H4 (cell line): ENCODE data around the gene SESN2. TPM values are rescaled to one million over a fixed set of nuclear protein-coding genes. Genes with fewer than 3 reads are reported as not detected.

Source experiments
- DNase-seq: peaks from one replicate; pipeline ENCODE4 v3.0.0-alpha.2; 2015; ENCODE audit warnings: low spot score
- total RNA-seq: library from RNA; depleted of rRNA; stranded (reverse); fragments of >200 nt; shearing (Covaris generic); gene quantifications from 2 replicates; pipeline ENCODE4 v1.2.3, GENCODE V29; 2014

SESN2 gene
- total RNA-seq, 1 experiment from 2014 or later = 11.8 TPM

DNA sequence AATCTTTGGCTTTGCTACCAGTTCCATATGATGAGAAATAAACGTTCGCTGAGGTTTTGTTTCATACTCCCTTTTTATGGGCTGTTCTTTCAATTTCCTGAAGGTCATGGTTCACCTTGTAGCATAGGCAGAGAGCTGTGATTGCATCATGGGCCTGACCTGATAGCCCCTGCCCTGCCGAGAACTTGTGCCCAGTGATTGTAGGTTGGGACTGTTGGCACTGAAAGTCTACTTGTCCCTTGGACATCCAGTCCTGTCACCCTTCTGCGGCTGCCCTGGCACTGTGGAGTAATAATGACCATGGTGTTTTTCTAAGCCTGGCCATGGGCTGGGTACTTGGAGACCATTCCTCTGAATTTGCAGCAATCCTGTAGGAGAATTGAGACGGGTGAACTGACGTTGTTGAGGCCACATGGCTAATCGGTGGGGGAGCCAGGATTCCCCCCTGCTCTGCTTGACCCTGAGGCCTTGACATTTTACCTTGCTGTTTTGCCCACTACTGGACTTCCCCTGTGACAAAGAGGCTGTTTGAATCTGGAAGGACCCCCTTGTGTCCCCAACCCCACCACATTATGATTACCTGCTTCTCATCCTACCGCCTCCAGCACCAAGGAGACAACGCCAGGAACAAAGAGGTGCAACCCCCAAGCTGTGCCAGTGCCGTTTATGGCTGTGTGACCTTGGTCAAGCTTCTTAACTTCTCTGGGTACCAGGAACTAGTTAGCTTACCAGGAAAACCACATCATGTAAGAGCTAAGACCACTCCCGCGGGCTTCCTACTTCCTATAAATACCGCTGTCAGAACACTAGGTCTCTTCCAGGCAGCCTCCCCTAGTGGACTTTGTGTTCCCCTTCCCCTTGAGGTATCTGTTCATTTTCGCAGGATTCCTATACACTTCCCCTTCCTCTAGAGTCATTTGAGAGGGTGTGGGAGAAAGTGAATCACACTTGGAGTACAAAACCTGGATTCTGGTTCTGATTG, 23.4 kb downstream of the SESN2 start:
- DNase-seq = no peak

DNA sequence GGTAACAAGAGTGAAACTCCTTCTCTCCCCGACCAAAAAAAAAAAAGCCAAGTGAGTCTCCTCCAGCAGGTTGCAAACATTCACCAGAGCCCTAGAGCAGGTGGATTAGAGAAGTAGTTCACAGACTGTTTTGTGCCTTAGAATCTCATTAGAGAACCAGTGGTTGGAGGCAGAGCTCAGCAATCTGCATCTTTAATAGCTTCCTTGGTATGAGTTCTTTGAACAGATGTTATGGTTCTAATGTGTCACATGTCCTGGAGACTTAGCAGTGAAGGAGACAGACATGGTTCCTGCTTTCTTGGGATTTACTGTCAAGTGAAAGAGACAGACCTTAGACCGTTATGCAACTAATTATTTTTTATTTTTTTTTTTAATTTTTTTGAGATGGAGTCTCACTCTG, 26.8 kb downstream of the SESN2 start:
- DNase-seq = no peak

DNA sequence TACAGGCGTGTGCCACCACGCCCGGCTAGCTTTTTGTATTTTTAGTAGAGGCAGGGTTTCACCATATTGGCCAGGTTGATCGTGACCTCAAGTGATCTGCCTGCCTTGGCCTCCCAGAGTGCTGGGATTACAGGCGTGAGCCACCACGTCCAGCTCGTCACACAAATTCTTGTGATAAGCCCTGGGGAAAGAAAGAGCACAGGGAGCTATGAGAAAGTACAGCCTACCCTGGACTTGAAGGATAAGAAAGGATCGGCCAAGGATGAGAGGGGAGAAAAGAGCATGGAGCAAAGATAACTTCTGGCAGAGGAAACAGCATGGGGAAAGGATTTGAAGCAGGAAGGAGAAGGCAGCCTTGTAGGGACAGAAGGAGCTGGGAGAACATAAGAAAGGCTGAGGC, 29.2 kb downstream of the SESN2 start:
- DNase-seq = no peak

DNA sequence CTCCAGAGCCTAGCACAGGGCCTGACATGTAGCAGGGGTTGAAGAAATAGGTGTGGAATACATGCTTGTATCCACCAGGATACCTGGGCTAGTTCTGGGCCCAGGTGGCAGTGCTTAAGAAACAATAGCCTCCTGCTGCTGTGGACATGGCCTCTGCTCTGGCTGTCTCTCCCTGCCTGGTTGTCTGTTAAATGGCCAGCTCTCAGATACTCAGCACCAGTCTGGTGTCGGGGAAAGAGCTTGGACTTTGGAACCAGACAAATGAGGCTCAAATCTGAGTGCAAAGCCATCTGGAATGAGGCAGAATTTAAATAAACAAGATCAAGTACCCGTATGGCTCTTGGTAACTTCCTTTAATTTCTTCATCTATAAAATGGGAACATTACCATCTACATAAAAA, 31.5 kb downstream of the SESN2 start:
- DNase-seq = no peak

DNA sequence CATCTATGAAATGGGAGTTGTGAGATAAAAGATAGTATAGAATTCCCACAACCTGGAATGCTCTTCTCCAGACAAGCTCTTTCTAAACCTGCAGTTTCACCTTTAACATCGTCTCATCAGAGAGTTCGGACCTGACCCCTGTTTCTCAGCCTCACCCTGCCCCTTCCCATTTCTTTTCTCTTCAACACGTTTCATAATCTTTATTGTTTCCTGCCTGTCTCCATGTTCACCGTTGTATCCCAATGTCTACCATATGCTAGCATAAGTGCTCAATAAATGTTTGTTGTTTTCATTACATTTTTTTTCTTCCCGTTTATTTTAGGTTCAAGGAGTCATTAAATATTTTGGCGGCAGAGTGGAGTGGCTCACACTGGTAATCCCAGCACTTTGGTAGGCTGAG, 32.4 kb downstream of the SESN2 start:
- no peak for DNase-seq

DNA sequence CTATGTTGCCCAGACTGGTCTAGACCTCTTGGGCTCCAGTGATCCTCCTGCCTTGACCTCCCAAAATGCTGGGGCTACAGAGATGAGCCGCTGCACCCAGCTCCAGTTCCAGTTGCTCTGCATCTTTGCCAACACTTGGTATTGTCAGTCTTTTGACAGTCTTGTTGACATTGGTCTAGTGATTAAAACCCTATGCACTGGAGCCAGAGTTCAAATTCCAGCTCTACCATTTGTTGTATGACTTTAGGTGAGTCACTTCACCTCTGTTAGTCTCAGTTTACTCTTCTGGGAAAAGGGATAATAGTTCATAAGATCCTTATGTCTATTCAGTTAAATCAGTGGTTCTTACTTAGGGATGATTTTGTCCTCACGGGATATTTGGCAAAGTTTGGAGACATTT, 36.6 kb downstream of the SESN2 start:
- no peak for DNase-seq

DNA sequence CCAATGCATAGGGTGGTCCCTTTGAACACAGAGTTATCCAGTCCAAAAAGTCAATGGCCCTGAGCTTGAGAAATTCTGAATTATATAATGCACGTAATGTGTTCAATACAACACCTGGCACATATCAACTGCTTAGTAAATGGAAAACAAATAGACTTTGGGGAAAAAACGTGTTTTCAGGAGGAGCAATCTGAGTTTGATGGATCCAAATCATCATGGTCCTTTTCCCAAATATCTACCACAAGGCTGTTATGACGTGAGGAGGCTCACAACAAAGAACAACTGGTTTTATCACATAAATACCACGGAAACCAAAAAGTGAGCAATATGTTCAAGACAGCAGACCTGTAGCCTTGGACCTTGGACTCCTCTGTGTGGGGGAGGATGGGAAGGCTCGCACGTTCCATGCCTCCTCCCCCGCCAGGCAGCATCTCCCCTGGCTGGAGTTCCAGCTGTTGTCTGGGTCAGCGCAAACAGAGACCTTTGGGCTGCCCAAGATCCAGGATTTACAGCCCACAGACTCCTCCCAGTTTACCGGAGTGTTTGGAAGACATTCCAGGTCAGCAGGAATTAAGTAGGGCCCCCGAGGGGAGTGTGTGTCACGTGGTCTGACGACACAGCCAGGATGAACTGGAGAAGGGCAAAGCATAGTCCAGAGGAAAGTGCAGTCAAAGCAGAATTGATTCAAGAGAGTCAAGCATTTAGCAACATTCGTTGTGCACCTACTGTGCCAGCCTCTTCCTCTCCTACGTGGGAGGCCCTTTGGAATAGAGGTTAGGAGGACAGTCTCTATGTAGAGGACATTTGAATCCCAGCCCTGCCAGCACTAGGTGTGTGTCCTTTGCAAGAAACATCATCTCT, 37.3 kb downstream of the SESN2 start:
- peak; percentile 48 for DNase-seq

DNA sequence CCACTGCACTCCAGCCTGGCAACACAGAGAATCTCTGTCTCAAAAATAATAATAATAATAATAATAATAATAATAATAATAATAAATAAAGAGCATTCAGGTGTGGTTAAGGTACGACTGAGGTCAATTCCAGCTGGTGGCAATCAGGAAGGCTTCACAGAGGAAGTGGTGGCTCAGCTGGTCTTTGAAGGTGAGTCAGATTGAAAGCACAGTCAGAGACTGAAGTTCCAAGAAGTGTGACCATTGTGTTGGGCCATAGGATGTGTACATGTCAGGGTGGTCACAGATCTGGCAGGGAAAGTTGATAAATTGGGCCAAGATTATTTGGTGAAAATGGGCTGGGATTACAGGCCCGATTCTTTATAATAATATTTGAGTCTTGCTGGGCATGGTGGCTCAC, 38.5 kb downstream of the SESN2 start:
- no peak for DNase-seq

DNA sequence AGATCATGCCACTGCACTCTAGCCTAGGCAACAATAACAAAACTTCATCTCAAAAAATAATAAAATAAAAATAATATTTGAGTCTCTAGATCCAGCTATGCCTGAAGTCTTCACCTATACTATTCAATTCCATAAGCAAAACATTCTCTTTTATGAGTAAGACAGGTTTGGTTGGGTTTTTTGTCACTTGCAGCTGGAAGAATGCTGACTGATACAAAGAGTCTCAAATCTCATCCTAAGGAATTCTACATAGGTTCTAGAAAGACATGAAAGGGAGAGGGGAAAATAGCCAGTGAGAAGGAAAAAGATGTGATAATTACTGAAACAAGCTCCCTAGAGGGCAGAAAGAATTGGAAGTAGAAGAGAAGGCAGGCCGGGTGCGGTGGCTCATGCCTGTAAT, 39.1 kb downstream of the SESN2 start:
- no peak for DNase-seq

DNA sequence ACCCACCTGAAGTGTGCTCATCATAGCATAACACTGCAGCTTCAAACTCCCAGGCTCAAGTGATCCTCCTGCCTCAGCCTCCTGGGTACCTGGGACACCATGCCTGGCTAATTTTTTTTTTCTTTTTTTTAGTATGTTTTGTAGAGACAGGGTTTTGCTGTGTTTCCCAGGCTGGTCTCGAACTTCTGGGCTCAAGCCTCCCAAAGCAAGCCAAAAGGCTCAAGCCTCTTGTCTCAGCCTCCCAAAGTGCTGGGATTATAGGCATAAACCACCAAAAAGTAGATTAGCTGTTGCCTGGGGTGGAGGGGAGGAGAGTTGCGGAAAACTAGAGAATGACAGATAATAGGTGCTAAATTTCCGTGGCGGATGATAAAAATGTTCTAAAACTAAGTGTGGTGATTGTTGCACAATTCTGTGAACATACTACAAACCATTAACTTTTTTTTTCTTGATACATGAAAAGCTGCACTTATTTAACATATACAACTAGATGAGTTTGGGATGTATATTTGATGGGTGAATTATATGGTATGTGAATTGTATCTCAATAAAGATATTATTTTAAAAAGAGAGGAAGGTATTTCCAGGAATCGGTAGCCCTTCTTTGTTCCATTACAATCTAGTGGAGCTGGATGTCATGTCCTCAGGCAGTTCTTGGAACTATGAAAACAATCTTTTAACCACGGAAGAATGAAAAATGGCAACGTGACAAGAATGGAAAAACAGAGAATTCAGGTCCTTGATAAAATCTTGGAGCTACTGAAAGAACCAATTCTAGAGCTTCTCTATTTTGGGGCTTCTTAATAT, 42.3 kb downstream of the SESN2 start:
- no peak for DNase-seq

DNA sequence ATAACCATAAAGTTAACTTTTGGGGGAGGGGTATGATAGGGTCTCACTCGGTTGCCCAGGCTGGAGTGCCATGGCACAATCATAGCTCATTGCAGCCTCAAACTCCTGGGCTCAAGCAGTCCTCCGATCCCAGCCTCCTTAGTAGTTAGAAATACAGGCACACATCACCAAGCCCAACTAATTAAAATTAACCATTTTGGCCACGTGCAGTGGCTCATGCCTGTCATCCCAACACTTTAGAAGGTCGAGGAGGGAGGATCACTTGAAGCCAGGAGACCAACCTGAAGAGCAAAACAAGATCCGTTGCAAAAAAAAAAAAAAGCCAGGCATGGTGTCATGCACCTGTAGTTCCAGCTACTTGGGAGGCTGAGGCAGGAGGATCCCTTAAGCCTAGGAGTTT, 42.9 kb downstream of the SESN2 start:
- no peak for DNase-seq

DNA sequence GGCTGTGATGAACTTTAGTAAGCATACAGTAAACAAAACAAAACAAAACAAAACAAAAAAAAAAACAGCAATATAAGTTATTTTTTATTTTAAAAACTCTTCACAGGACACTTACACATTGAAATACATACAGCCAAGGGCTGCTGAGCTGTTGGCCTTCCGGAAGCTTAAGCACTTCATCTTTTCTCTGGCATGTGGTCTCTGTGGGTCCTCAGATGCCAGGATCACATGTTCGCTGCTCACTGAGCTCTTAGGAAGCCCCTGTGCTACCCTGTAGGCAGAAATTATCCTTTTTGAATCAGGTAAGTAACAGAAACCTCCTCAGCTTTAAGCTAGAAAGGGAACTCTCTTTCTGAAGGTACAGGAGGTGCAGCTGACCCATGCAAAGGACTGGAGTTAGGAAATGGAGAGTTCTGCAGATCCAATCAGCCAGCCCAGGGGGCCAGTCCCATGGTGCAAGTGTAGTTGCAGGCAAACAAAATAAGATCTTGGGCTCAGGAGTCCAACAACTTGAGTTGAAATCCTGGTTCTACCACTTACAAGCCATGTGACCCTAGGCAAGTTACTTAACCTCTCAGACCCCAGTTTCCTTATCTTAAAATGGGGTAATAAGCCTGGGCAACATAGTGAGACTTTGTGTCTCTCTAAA, 47.1 kb downstream of the SESN2 start:
- no peak for DNase-seq

DNA sequence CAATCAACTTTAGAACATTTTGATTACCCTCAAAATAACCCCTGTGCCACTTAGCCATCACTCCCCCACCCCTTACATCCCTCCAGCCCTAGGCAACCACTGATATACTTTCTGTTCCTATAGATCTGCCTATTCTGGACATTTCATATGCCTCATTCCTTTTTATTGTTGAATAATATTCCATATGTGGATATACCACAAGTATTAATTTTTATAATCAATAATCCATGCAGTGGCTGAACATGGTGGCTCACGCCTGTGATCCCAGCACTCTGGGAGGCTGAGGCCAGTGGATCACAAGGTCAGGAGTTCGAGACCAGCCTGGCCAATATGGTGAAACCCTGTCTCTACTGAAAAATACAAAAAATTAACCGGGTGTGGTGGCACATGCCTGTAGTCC, 49.4 kb downstream of the SESN2 start:
- DNase-seq = no peak

DNA sequence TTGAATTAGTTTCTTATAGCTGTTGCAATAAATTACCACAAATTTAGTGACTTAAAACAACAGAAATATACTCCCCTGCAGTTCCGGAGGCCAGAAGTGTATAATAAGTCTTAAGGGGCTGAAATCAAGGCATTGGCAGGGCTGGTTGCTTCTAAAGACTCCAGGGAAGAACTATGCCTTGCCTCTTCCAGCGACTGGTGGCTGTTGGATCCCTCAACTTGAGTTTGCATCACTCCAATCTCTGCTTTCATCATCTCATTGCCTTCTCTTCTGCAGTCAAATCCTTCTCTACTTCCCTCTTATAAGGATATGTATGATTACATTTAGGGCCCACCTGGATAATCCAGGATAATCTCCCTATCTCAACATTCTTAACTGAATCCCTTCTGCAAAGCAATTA, 50.4 kb downstream of the SESN2 start:
- DNase-seq = no peak

DNA sequence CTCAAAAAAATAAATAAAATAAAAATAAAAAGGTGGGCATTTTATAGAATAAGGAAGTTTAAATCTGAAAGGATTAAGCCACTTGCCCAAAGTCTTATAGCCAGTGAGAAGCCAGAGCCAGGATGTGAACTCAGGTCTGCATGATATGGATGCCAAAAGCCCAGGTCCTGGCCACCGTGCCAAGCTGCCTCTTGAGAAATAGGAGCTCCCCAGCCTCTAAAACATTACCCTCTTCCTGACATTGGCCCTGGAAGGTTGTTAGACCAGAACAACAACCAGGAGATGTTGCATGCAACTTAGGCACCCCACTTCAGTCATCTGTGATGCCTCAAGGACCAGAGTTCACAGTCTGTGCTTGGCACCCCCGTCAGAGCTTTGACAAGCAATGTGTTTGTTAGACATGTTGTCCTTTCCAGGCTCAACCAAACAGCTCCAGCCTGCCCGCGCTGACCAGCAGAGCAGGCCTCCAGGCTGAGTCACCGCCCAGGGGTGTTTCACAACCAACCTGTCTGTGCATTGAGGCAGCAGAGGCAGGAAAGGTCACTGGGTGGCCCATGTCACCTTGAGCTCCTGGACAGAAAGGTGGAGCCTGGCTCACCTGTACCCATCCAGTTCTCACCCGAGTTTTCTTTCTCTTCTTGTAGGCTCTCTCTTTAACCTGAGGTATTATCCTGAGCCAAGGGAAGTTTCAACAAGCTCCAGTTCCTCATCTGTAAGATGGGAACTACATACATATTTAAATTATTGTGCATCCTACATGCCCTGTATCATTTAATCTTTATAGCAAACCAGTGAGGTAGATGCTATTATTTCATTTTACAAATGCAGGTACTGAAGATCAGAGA, 54.6 kb downstream of the SESN2 start:
- peak; percentile 43 for DNase-seq

DNA sequence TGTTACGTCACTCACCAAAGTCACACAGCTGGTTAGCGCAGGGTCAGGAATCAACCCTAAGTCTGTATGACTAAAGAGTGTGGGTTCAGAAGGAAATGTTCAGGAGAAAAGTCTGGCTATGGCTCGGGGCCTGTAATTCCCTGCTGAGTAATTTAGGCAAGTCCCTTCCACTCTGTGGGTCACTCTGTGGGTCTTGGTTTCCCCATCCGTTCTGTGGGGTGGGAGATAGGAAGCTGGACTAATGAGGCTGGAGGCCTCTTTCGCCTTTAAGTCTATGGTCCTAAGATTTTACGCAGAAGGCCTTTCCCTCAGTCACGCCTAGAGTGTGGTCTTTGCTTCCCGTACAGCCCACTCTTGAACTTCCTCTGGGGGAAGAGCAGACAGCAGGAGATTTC, 55.2 kb downstream of the SESN2 start:
- no peak for DNase-seq

DNA sequence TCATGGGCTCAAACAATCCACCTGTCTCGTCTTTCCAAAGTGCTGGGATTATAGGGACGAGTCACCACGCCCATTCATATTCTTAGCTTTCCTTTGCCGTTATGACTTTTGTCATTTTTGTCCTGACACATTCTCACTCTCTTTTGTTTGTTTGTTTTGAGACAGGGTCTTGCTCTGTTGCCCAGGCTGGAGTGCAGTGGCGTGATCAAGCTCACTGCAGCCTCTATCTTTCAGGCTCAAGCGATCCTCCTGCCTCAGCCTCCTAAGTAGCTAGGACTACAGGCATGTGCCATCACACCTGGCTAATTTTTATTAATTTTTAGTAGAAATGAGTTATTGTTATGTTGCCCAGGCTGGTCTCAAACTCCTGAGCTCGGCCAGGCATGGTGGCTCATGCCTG, 57.7 kb downstream of the SESN2 start:
- DNase-seq = no peak

DNA sequence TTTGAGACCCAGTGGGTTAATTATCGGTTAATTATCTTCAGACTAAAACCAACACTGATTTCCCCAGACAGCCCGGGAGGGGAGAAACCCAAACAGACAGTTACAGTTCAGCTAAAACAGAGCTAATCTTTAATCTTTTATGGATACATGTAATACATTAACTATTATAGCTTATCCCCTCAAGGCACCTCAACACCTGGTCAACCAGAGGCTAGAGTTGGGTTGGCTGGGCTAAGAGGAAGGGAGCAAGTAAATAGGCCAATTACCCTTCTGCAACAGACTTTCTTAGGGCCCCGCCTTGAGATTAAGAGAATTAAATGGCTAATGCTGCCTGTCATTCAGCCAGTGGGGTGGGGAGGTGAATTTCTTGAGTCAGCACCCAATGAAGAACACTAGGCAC, 62.9 kb downstream of the SESN2 start:
- DNase-seq = no peak

DNA sequence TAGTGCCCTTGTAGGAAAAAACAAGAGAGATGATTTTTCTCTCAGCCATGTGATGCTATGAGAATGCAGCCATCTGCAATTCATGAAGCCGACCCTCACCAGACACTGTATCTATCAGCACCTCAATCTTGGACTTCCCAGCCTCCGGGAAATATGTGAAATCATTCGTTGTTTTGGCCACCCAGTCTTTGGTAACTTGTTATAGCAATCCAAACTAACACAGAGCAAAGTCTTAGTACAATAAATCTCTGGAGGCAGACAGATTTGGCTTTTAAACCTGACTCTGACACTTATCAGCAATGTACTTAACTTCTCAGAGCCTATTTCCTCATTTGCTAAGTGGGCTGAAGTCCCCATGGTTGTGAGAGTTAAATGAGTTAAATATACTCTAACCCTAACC, 64.4 kb downstream of the SESN2 start:
- no peak for DNase-seq

DNA sequence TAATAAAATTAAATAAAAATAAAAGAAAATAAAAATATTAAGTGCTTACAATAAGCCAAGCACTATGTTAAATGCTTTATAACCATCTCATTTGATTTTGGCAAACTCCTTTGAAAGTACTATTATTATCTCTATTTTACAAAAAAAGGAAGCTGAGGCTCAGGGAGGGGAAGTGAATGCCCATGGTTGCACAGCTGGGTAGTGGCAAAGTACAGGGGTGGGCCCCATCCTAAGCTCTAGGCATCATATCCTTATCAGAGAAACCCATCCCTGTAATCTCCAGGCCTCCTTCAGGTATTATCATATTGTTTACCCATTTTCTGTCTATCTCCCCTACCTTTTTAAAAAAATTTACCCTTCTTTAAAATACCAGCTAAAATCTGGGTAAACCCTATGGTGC, 67.2 kb downstream of the SESN2 start:
- no peak for DNase-seq

DNA sequence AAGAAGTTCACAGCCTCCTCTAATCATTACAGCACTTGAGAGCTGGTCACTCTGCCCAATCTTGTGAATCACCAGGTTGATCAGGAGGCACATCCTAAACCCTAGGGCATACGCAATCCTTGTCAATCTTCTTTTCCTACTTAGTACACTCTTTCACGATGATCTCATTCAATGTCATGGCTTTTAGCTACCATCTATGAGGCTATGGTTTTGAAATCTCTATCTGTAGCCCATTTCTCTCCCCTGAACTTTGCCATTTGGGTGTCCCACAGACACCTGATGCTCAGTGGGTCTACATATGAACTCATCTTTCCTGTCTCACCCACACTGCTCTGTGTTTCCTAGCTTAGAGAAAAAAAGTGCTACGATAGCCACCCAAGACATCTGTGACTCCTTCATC, 67.7 kb downstream of the SESN2 start:
- DNase-seq = no peak
